COR-L47 (cell line): Measurements from ENCODE around the gene CD37.
"Not testable (repeated sequence)": the region's sequence is repeated elsewhere in the genome, so short reads cannot be mapped to it uniquely, and the experiment has no call there.

Source experiments
- DNase-seq: peaks from one replicate; lab custom pipeline; 2025; lab: John Stamatoyannopoulos, UW

The CD37 gene, protein sequence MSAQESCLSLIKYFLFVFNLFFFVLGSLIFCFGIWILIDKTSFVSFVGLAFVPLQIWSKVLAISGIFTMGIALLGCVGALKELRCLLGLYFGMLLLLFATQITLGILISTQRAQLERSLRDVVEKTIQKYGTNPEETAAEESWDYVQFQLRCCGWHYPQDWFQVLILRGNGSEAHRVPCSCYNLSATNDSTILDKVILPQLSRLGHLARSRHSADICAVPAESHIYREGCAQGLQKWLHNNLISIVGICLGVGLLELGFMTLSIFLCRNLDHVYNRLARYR

DNA sequence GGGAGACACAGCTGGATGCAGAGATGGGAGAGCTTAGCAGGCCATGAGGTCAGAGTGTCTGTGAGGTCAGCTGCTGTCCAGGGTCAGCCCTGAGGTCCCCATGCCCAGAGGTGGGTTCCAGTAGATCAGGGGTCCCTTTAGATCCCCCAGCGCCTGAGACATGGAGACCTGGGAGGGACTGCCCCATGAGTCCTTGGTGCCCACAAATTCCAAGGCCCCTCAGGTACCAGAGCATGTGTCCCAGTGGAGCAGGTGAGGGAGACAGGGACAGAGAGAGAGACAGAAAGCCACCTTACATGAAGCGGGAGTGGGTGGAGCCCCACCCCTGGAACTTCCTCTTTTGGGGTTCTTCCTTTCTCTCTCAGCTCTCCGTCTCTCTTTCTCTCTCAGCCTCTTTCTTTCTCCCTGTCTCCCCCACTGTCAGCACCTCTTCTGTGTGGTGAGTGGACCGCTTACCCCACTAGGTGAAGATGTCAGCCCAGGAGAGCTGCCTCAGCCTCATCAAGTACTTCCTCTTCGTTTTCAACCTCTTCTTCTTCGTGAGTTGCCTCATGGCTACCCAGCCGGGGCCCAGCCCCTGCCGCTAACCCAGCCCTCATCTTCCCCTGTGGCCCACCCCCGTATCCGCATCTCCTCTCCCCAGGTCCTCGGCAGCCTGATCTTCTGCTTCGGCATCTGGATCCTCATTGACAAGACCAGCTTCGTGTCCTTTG lies at the start of gene CD37:
CD37 (plus strand) TSS at position 336 of the 713 bp plus-strand sequence; CDS start at position 471, 135 bp downstream.
- DNase-seq = no peak

DNA sequence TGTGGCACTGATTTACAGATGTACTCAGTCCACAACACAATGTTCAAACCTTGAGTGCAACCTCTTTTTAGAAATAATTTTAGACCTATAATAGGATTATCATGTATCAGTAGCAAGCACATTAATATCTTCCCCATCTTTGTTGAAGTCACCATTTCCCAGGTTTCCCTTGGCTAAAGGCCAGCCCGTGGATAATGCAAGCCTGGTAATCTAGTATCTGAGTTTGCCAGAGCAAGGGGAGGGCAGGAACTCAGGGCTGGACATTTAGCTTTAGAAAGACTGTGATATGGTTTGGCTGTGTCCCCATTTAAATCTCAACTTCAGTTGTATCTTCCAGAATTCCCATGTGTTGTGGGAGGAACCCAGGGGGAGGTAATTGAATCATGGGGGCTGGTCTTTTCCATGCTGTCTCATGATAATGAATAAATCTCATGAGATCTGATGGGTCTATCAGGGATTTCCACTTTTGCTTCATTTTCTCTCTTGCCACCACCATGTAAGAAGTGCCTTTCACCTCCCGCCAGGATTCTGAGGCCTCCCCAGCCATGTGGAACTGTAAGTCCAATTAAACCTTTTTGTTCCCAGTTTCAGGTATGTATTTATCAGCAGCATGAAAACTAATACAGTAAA lies 48.0 kb upstream of the CD37 start:
- DNase-seq = no peak

DNA sequence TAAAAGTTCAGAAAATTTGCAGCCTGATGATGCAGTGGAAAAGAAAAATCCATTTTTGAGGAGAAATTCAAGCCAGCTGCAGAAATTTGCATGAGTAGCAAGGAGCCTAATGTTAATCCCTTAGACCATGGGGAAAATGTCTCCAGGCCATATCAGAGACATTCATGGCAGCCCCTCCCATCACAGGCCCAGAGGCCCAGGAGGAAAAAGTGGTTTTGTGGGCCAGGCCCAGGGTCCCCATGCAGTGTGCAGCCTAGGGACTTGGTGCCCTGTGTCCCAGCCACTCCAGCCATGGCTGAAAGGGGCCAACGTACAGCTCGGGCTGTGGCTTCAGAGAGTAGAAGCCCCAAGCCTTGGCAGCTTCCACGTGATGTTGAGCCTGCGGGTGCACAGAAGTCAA lies 47.0 kb upstream of the CD37 start:
- DNase-seq = not testable (repeated sequence)

DNA sequence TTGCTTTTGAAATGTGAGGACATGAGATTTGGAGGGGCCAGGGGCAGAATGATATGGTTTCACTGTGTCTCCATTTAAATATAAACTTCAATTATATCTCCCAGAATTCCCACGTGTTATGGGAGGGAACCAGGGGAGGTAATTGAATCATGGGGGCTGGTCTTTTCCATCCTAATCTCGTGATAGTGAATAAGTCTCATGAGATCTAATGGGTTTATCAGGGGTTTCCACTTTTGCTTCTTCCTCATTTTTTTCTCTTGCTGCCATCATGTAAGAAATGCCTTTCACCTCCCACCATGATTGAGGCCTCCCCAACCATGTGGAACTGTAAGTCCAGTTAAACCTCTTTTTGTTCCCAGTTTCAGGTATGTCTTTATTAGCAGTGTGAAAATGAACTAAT lies 45.9 kb upstream of the CD37 start:
- DNase-seq = not testable (repeated sequence)

DNA sequence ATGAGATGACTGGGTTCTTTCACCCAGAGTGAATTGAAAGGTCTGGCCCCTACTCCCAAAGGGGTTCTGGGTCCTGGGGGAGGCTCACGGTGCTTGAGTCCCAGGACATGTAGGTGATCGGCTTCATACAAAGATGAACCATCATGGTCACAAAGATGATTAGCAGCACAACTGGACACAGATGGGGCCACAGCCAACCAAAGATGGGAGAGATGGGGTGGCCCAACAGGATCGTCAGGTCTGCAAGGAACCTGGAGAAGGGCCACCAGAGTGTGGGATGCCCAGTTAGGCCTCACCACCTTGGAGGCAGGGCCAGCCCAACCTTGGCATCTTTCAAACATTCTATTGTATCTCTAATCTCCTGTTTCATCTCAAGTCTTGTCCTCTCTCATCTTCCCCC lies 44.7 kb upstream of the CD37 start:
- DNase-seq = no peak

DNA sequence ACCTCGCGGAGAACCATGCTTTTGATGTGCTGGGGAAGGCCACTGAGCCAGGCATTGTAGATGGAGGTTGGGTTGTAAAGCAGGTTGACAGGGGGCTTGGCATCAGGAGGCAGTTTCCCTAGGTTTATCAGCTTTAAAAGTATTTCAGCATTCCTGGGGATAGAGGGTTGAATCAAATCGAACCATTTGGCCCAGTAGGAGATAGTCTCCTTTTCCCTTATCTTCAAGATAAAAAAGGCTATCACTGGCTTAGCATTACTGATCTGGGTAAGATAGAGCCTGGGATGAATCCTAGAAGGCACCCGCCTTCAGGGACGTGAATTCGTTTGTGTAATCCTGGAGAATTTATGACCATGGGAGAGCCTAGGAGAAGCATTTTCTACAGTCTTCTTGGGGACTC lies 40.8 kb upstream of the CD37 start:
- DNase-seq = no peak

DNA sequence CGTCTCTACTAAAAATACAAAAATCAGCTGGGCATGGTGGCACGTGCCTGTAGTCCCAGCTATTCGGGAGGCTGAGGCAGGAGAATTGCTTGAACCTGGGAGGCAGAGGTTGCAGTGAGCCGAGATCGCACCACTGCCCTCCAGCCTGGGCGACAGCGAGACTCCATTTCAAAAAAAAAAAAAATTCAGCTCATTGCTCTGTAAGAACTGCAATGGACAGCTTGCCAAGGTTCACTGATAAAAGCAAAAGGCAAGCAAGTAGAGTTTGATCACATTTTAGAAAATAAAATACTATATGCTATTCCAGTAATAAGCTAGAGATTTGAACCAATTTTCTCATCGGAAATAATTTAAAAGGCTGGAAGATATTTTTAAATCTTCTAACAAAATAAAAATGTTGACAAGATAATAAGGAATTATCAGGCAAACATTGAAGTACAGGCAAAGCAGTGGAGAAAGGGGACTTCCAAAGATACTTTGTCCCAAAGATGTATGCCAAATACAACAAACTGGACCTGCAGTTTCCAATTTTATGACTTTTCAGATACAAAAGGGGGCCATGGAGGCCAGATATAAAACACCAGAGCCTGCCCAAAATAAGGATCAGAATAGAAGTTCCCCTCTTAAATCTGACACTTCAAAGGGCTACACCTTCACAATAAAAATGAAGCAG lies 39.9 kb upstream of the CD37 start:
- DNase-seq = no peak

DNA sequence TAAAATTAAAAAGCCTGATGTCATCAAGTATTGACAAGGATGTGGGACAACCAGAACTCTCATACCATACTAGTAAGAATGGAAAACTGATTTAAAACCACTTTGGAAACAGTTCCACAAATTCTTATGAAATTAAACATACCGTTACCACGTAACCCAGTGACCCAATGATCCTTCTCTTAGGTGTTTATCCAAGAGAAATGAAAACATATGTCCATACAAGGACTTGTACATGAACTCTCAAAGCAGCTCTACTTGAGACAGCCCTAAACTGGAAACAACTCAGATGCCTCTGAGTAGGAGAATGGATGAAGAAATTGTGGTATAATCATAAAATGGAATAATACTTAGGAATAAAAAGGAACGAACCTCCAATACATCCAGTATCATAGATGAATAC lies 37.8 kb upstream of the CD37 start:
- DNase-seq = no peak

DNA sequence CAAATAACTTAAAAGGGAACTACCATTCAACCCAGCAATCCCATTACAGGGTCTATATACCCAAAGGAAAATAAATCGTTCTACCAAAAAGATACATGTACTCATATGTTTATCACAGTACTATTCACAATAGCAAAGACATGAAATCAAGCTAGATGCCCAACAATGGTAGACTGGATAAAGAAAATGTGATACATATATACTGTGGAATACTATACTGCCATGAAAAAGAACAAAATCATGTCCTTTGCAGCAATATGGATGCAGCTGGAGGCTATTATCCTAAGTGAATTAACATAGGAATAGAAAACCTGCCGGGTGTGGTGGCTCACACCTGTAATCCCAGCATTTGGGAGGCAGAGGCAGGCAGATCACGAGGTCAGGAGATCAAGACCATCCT lies 36.6 kb upstream of the CD37 start:
- not testable (repeated sequence) for DNase-seq

DNA sequence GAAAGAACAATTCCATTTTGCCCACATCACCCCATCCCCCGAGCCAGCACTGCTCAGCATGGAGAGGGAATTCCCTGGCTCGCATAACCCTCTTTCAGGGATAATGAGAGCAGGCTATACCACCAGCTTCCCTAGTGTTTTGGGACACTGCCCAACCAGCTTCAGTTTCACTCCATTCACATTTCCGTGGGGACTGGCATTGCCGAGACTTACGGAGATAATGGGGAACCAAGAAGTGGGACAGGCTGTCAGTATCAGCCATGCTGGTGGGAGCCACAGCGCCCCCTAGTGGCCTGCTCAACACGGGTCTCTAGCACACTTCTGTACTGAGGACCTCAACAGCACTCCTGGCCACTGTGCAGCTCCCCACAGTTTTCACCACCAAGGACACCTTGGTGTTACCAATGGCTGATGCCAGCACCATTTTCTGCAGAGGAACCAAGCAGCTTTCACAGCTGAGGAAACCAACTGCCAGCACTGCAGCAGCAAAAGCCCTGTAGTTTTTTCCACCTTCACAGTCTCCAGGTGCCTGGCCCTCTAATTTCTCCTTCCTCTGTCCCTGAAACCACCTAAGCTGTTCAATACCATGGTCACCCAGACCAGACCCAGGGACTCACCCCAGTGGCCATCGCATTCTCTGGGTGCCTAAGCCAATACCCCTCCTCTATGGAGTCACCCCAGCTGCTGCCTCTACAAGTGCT lies 33.9 kb upstream of the CD37 start:
- no peak for DNase-seq

DNA sequence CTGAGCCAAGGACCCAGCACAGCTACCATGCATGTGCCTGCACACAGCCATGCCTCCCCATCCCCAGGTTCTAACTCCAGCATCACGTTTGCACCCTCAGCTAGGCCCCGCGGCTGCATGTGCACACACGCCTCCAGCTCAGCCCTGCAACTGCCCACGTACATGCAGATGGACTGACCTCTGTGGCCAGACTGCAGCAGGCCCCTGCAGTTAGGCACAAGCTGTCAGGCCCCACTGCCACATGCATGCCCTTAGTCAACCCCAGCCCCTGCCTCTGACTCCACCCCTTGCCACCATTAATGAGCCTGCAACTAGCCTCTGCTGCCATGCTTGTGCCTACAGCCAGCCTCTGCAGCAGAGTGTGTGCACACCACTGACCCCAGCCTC lies 33.3 kb upstream of the CD37 start:
- DNase-seq = no peak

DNA sequence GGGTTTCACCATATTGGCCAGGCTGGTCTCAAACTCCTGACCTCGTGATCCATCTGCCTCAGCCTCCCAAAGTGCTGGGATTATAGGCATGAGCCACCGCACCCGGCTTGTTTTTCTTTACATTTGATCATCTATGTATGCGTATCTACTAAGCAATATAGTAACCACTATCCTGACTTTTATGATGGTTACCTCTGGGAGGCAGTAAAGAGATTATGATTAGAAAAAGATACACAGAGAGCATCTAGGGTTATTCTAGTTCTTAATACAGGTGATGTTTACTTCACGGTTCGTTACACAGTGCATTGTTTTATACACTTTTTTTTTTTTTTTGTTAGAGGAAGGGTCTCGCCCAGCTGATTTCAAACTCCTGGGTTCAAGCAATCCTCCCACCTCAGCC lies 28.5 kb upstream of the CD37 start:
- DNase-seq = not testable (repeated sequence)

DNA sequence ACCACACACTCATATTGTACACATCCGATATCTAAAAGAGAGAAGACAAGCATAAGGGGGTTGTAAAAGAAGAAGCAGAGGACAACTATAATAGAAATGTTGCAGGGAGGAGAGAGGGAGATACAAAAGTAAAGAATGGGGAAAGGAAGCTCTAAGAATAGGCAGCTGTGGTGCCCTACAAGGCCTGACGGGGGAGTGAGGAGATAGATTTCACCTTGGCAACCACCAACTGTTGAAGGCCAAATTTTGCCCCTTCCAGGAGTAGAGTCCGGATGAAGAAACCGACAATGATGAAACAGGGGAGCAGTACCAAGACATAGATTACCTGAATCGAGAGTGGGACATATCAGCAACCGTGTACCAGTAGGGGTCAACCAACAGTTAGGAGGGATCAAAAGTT lies 26.1 kb upstream of the CD37 start:
- no peak for DNase-seq

DNA sequence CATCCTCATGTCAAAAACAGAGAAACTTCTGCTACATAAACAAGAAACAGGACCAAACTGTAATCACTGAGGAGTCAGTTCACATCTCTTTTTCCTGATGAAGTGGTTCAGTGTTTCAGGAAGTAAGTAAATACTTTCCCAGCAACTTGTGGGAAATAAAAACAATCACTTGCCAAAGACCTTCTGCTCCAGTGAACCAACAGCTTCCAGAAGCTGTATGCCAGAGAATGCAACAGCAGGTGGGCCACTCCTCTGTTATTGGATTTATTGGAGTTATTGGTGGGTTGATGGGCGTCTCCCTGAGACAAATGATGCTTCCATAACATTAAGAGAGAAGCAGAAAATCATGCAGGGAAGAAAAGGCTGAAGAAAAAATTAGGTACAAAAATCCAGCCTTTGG lies 20.1 kb upstream of the CD37 start:
- no peak for DNase-seq

DNA sequence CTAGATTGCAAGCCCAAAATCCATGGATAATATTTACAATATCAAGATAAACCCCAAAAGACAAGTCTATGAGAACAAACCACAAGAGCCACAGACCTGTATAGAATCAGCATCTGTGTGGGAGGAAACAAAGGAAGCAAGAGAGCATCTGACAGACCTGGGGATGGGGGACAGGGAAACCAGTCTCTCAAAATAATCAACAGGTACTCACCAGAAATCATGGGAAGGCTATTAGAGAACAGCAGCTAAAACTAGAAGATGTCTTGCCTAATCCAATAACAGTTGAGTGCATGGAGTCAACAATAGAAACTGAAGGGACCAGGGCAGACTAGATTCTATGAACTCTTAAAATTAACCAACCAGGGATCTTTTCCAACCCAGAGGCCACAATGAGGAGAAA lies 18.9 kb upstream of the CD37 start:
- no peak for DNase-seq

DNA sequence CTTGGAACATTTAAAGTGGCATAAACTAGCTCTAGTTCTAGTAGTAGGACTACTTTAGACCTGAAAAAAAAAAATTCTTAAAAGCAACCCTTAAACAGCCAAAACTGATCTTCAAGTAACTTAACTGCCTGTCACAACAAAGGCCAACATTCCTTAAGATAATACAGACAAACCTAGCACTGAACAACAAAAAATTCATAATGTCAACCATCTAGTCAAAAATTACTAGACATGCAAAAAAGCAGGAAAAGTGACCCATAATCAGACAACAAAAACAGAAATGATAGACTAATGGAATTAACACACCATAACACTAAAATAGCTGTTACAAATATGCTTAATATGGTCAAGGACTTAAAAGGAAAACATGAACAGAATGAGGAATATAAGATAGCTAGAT lies 16.9 kb upstream of the CD37 start:
- DNase-seq = no peak

DNA sequence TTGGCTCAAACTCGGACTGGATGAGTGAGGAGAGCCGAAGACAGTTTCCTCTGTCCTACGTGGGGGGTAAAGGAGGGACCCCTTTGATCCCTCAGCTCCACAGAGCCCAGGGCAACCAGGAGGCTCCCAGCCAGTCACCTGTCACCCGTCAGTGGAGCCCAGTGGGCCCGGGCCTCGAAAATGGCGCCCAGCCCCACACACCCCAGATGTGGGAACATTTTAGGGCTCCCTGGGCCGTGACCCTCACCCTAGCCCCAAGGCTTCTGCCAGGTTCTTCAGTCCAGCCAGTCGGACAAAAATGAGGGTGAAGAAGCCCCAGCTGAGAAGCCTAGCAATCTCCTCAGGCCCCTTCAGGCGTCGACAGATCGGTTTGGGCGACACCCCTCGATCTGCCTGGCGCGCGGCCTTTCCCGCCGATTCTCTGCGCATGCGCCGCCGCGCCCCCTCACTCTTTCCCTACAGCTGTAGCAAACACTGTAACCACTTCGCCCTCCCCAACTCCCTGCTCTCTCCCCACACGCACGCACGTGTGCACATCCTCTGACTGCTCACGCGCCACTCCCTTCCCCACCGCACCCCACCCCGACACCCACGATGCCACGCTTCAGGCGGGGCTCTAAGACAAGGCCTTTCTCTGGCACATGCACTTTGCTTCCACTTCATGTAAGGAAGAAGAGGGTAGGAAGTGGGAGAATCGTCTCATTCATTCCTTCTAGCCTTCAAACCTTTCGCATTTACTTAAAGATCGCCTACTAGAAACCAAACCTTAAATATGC lies 10.2 kb upstream of the CD37 start, which contains the start of gene SLC6A16:
SLC6A16 (minus strand) TSS at position 391 of the 776 bp plus-strand sequence. CDS start 13,844 bp downstream, outside the sequence.
- DNase-seq = no peak

DNA sequence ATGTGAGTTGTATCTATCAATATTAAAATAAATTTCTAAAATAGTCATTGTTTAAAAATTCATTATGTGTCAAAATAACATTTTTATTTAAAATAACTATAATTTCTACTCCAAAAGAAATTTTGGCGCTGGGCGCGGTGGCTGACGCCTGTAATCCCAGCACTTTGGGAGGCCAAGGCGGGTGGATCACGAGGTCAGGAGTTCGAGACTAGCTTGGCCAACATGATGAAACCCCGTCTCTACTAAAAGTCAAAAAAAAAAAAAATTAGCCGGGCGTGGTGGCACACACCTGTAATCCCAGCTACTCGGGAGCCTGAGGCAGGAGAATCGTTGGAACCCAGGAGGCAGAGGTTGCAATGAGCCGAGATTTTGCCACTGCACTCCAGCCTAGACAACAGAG lies 9.4 kb upstream of the CD37 start:
- not testable (repeated sequence) for DNase-seq

DNA sequence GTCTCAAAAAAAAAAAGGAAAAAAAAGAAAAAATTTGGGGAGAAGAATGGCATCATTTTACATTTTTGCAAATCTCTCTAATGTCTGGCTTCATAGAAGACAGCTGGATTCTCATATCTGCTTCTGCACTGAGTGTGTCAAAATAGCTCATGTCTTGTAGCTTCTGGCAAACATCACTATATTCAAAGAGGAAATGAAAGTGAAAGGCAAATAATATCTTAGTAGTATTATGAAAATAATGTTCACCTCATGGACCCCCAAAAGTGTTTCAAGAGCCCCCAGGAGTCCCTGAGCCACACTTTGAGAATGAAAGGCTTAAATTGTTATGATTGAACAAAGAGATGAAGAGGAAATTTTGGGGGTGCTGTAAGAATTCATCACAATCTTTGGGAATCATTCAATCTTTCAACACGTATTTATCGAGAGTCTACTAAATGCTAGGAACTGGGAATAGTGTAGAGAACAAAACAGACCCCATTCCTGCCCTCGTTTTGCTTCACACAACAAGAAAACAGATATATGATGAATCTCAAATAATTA lies 9.0 kb upstream of the CD37 start:
- DNase-seq = no peak

DNA sequence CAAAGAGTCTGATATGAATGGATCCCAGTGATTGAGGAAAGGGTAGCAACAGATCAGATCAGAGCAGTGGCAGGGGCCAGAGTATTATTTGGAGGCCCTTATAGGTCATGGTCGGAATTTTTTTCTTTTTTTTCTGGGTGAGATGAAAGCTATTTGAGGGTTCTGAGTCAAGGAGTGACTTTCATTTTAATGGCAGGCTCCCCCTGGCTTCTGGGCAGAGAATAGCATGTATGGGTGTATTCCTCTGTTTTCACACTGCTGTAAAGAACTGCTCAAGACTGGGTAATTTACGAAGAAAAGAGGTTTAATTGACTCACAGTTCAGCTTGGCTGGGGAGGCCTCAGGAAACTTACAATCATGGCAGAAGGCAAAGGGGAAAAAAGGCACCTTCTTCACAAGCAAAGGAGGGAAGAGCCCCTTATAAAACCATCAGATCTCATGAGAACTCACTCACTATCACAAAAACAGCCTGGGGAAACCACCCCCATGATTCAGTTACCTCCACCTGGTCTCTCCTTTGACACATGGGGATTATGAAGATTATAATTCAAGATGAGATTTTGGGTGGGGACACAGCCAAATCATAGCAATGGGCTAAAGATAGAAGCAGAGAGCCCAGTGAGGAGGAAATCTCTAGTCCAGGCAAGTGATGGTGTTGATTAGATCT lies 7.2 kb upstream of the CD37 start:
- DNase-seq = no peak
